HG03103 (cell line): ENCODE measurements around the gene DDX41.
"Not testable (repeated sequence)": the region's sequence is repeated elsewhere in the genome, so short reads cannot be mapped to it uniquely, and the experiment has no call there.

Experiments
- ATAC-seq: cut with Tn5 transposase; IDR thresholded peaks from one replicate; pipeline ENCODE4 v1.9.1; 2021; ENCODE audit warnings: low read depth; ENCODE audit not compliant: unreplicated experiment

Gene DDX41

GRCh38 chr5:177516601-177517568 is at the start of gene DDX41:
Gene DDX41 (minus strand): TSS chr5:177516961. CDS start chr5:177516945, 16 bp downstream.
- ATAC-seq, result peak; percentile 86

- no peak for ATAC-seq
These were observed 48.3 kb upstream of the DDX41 start for GRCh38 chr5:177565046-177565445.

GRCh38 chr5:177559446-177559941 is 42.7 kb upstream of the DDX41 start:
- ATAC-seq, result not testable (repeated sequence)

- no peak for ATAC-seq
These were observed 41.0 kb upstream of the DDX41 start for GRCh38 chr5:177557796-177558195.

GRCh38 chr5:177557041-177557647 is 40.4 kb upstream of the DDX41 start:
- ATAC-seq, result no peak

GRCh38 chr5:177555665-177556064 is 38.9 kb upstream of the DDX41 start:
- ATAC-seq, result no peak

GRCh38 chr5:177555228-177555627 is 38.5 kb upstream of the DDX41 start:
- ATAC-seq, result no peak

GRCh38 chr5:177554474-177555111 is 37.8 kb upstream of the DDX41 start, which contains the start of gene FAM193B:
Gene FAM193B (minus strand): TSS chr5:177554563. CDS start chr5:177554458, 105 bp downstream.
- ATAC-seq, result peak; percentile 85

- peak; percentile 38 for ATAC-seq
These were observed 37.1 kb upstream of the DDX41 start for GRCh38 chr5:177553671-177554429.

GRCh38 chr5:177552839-177553455 is 36.2 kb upstream of the DDX41 start:
- no peak for ATAC-seq

GRCh38 chr5:177550122-177550521 is 33.4 kb upstream of the DDX41 start:
- ATAC-seq, result no peak

GRCh38 chr5:177548495-177548894 is 31.7 kb upstream of the DDX41 start:
- no peak for ATAC-seq

GRCh38 chr5:177547736-177548135 is 31.0 kb upstream of the DDX41 start:
- ATAC-seq, result no peak

GRCh38 chr5:177546258-177546741 is 29.5 kb upstream of the DDX41 start:
- no peak for ATAC-seq

GRCh38 chr5:177545487-177546257 is 28.9 kb upstream of the DDX41 start:
- no peak for ATAC-seq

GRCh38 chr5:177542816-177543465 is 26.2 kb upstream of the DDX41 start:
- no peak for ATAC-seq

GRCh38 chr5:177540438-177540837 is 23.7 kb upstream of the DDX41 start:
- no peak for ATAC-seq

- no peak for ATAC-seq
These were observed 22.6 kb upstream of the DDX41 start for GRCh38 chr5:177539411-177539810.
